GM12892 (cell line): ENCODE data around the gene NOS3.
A peak's percentile ranks its signal among the peaks of the same experiment; 100 is the strongest.

Experiments used
- DNase-seq: peaks from one replicate; pipeline ENCODE4 v3.0.0; 2011; ENCODE audit not compliant: insufficient read length
- FAIRE-seq: peaks from 2 replicates; lab custom pipeline; 2011; peaks lifted over from hg19 to GRCh38; lab: Jason Lieb, UNC
- POLR2A ChIP-seq: IDR thresholded peaks from 2 replicates; pipeline ENCODE4 v1.6.1; 2011; ENCODE audit warnings: low read depth, low read length, control low read depth
- POLR2AphosphoS5 ChIP-seq: IDR thresholded peaks from 2 replicates; pipeline ENCODE4 v1.6.1; 2011; ENCODE audit warnings: low read depth, low read length, control low read depth
- TAF1 ChIP-seq: IDR thresholded peaks from 2 replicates; pipeline ENCODE4 v1.6.1; 2011; ENCODE audit warnings: low read depth, mild to moderate bottlenecking, control low read depth, low read length, borderline replicate concordance

NOS3 gene

DNA sequence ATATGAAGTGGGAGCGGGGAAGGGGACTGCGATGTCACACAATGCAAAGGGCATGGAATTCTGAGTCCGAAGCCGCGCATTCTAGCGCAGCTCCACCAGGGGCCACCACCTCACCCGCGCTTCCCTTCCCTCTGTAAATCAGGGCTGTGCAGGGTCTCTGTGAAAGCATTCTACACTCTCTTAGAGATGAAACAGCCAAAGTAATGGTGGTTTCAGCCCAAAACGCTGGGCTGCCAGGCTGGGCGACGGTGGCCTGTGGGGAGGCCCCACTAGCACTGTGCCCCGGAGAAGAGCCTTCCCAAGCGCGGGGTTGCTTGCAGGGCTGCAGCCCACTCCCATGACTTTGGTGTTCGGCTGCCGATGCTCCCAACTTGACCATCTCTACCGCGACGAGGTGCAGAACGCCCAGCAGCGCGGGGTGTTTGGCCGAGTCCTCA, 22.1 kb downstream of the NOS3 start:
- FAIRE-seq: no peak
- DNase-seq: no peak
- TF ChIP-seq TAF1: no peak
- no peak for TF ChIP-seq POLR2AphosphoS5
- no peak for TF ChIP-seq POLR2A

DNA sequence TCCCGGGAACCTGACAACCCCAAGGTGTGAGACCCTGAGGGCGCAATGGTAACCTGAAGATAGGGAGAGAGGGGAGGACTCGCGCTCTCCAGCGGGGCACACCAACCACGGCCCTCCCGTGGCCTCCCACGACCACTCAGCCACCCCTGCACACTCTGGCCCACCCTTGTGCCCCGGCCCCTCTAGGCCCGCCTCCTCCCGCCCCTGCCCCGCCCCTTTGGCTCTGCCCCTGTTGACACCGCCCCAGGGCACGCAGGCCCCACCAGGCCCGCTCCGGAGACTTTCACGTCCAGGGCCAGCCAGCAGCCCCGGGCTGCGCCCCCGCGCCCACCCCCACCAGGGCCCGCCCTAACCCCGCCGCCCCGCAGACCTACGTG, 22.5 kb downstream of the NOS3 start:
- no peak for FAIRE-seq
- TF ChIP-seq POLR2AphosphoS5 (no peak), POLR2A (no peak), TAF1 (no peak)
- no peak for DNase-seq

DNA sequence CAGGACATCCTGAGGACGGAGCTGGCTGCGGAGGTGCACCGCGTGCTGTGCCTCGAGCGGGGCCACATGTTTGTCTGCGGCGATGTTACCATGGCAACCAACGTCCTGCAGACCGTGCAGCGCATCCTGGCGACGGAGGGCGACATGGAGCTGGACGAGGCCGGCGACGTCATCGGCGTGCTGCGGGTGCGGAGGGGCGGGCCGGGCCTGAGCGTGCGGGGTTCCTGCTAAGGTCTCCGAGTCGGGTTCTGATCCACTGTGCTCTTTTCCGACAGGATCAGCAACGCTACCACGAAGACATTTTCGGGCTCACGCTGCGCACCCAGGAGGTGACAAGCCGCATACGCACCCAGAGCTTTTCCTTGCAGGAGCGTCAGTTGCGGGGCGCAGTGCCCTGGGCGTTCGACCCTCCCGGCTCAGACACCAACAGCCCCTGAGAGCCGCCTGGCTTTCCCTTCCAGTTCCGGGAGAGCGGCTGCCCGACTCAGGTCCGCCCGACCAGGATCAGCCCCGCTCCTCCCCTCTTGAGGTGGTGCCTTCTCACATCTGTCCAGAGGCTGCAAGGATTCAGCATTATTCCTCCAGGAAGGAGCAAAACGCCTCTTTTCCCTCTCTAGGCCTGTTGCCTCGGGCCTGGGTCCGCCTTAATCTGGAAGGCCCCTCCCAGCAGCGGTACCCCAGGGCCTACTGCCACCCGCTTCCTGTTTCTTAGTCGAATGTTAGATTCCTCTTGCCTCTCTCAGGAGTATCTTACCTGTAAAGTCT, 23.1 kb downstream of the NOS3 start:
- TF ChIP-seq TAF1: no peak
- TF ChIP-seq POLR2AphosphoS5: no peak
- TF ChIP-seq POLR2A: no peak
- DNase-seq (peak; percentile 67), FAIRE-seq (peak; percentile 82)

DNA sequence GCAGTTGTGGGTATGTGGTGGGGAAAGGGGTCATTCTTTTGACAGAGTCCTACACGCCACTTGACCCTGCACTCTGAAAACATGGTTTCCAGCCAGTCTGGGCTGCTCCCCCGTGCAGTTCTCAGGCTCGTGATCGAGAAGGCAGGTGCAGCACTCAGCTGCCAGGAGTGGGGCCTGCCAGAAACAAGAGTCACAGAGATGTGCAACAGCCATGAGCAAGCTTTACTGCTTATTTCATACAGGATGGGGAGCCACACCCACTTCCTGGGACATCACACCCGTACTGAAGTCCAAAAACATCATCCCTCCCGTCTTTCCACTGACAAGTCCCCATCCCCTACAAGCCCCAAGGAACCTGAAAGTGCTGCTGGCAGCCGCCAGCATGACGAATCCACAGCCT, 24.1 kb downstream of the NOS3 start:
- TF ChIP-seq POLR2AphosphoS5: no peak
- no peak for TF ChIP-seq TAF1
- TF ChIP-seq POLR2A: no peak
- DNase-seq (no peak), FAIRE-seq (no peak)

DNA sequence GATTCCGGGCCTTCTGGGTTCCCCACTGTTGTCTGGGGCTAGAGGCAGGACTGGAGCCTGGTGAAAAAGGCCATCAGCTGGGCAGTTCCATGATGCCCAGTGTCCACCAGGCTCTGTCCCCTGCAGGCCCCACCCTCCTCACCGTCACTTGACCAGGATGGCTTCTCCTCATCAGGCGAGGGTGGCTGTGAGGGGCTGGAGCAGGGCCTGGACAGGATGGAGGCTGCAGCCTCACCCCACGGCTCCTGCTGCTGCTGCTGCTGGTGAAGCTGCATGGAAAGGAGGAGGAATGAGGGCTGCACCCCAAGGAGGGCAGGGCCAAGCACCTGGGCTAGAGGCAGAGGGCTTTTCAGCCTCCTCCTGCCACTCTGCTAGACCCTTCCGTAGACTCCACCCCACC, 25.1 kb downstream of the NOS3 start:
- DNase-seq (no peak), FAIRE-seq (no peak)
- TF ChIP-seq TAF1: no peak
- TF ChIP-seq POLR2A: no peak
- TF ChIP-seq POLR2AphosphoS5: no peak

DNA sequence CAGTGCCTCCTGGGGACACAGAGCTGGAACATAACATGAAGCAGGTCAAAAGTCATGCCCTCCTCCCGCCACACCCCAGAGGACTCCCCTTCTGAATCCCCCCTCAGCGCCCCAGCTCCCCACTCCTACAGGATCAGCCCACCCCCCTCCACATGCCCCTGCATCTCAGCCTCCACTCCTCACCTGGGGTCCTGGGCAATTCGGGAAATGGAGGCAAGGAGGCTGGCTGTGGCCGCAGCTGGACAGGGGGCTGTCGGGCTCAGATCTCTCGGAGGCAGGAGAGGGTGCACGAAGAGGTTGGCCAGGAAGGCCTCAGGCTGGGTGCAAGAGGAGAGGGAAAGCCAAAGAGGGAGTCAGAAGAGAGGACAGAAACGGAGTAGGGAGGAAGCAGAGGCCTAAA, 25.7 kb downstream of the NOS3 start:
- DNase-seq (no peak), FAIRE-seq (no peak)
- no peak for TF ChIP-seq POLR2AphosphoS5
- TF ChIP-seq POLR2A: no peak
- TF ChIP-seq TAF1: no peak

DNA sequence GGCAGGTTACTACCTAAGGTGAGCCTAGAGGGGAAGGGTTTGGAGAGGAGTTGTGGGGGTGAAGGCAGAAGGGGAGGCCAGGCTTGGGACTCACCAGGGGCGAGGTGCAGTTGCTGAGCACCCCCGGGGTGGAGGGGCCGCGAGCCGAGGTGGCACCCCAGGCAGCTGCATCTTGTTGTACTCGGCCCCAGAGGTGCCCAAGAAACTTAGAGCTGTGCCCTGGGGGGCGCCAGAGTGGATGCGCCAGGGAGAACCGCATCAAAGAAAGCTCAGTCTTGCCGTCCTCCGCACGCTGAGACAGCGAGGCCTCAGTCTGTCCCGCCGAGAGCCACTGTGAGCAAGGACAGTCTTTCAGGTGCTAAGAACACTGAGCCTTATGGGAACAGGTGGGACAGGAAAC, 26.1 kb downstream of the NOS3 start:
- FAIRE-seq: no peak

DNA sequence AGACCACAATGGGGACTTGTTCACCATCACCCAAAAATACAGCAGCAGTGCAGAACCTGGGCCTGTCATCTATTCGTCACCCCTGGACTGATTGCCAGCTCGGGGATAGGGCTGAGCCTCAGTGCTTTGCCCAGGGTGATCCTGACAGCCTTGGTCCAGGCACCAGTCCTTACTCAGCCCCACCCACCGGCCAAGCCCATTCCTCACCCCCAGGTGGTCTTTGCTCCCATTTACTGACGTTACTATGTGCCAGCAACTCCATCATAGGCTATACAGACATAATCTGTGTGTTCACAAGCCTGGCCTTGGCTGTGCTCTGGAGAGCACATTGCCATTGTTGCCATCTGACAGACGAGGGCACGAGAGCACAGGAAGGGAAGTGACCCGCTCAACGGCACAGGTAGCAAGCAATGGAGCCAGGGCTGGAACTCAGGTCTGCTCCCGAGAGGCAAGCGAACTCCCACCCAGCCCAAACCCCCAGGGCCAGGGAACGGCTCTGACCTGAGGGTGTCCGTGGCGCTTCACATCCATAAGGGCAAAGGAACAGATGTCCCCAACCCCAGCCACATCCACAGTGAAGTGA, 26.6 kb downstream of the NOS3 start:
- FAIRE-seq (no peak), DNase-seq (no peak)
- TF ChIP-seq POLR2A: no peak
- no peak for TF ChIP-seq TAF1
- no peak for TF ChIP-seq POLR2AphosphoS5

More for the DNA sequence above, 26.1 kb downstream of the NOS3 start:
- no peak for DNase-seq
- TF ChIP-seq TAF1 (no peak), POLR2AphosphoS5 (no peak), POLR2A (no peak)

DNA sequence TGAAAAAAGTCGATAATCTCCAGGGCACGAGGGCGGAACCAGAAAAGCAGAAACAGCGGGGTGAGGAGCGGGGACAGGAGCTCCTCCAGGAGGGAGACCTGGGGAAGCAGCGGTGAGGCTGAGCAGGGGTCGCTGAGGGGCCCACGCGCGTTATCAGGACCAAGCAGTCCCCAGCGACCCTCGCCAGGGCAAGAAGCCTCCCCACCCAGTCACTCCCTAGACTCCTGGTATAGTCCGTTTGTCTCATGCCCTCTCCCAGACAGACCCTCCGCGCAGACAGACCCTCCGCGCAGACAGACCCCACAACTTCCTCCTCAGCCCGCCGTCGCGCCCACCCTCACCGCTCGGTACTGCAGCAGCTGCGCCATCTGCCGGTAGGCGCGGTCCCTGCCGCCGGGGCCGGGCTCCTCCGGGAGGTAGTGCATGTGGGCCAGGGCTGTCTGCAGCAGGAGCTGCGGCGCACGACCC, 27.2 kb downstream of the NOS3 start:
- DNase-seq (peak; percentile 76), FAIRE-seq (peak; percentile 78)
- TF ChIP-seq POLR2A: no peak
- TF ChIP-seq TAF1: no peak
- TF ChIP-seq POLR2AphosphoS5: no peak

DNA sequence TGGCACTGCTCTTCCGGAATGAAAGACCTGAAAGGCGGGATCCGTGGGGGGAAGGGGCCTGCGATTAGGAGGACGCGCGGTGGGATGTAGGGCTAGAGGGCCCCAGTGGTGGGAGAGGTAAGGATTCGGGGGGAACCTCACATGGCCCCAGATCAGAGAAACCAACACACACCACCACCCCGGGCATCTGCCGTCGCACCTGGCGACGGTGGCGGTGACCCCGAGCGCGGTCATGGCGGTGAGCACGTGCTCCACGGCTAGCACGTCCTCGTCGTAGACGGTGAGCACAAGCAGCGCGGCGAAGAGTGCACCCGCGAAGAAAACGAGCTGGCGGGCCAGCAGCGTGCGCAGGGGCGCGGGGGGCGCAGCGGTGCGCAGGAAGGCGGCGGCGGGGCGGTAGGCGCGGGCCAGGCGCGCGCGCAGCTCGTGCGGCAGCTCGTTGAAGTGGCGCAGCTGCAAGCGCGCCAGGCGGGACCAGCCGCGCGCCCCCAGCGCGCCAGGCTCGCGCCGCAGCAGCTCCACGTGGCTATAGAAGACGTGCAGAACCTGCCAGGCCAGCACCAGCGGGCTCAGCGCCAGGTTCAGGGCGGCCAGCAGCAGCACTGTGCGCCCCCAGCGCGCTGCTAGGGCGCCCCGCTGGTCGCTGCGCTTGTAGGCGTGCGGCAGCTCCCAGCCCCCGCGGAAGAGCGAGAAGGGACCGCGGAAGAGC, 27.8 kb downstream of the NOS3 start:
- no peak for FAIRE-seq
- TF ChIP-seq POLR2AphosphoS5 (no peak), TAF1 (no peak), POLR2A (no peak)
- DNase-seq: no peak

DNA sequence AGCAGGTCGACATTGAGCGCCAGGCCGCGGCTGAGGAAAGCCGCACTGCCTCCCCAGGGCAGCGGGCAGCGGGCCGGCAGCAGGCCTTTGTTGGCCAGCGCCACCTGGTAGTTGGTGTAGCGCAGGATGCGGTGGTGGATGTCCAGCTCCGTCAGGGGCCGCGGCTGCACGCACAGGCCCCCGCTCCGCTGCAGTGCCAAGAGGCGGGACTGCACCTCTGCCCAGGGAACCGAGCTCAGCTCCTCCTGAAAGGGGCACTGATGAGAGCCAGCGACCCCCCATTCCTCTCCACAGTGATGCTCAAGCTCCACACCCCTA, 28.3 kb downstream of the NOS3 start:
- DNase-seq: no peak
- TF ChIP-seq POLR2A: no peak
- TF ChIP-seq POLR2AphosphoS5: no peak
- TF ChIP-seq TAF1: no peak
- no peak for FAIRE-seq
